ENCODE measurements around the gene TPRX2.
"Not testable (repeated sequence)": the region's sequence is repeated elsewhere in the genome, so short reads cannot be mapped to it uniquely, and the experiment has no call there.

The TPRX2 gene

DNA sequence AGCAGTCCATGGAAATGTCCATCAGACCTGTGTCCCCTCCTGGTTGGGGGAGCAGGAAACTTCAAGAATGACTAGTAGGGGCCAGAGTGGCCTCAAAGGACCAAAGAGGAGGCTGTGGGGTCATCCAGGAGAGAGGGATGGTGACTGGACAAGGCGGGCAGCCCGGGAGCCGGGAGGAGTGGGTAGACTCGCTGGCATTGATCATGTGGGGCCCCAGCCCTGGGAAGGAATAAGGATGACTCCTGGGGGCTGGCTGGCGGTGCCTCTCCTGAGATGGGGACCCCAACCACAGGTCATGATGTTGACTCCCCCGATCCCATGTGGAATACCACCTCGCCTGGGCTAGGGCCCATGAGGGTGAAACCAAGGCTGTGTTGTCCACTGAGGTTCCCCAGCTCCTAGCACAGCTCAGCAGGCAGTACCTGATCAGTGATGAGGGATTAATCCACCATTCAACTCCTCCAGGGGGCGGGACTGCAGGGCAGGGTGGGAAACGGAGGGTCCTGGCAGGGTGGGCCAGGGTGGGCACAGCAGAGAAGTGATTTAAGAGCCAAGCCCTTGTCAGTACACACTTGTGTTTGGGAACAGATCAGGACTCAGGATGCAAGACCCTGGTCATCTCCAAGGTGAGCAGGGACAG is at the start of gene TPRX2:
Gene TPRX2 (plus strand): TSS at position 590 of the 640 bp plus-strand sequence. CDS start 12 bp downstream, at position 602.
- not testable (repeated sequence) for DNase-seq (ENCODE audit: low read depth in 2 of 2)

DNA sequence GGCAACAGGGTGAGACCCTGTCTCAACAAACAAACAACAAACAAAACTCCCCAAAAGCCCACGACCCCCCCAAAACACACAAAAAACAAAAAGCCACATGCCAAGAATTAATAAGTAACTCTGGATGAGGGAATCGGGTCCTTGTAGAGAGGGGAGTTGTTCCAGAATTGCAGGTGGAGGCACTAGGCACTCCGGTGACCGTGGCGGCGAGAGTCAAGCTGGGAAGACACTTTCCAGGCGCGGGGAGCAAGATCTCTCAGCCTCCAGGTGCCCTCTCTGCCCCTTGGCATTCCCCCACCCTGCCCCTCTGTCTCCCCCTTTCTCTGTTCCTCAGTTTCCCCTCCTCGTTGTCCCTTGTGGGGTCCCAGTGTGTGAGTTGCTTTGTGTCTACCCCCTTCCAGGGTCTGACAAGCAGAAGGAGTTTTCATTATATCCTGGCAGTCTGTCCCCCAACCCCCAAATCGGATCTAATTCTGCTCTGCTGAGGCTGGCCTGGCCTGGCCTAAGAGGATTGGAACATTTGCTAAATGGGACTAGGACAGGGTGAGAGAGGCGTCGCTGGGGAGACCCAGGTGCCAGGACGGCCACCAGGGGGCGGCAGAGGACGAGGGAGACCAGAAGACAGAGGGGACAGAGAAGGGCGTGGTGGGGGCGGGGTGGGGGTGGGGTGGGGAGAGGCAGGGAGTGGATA is 45.6 kb upstream of the TPRX2 start:
- DNase-seq (ENCODE audit: low read depth in 2 of 2) = peak; percentile 43 to 47

GRCh38 chr19:47813995-47814328 is 45.1 kb upstream of the TPRX2 start:
- no peak for DNase-seq (ENCODE audit: low read depth in 2 of 2)

- DNase-seq (ENCODE audit: low read depth in 2 of 2) = not testable (repeated sequence)
Observed at GRCh38 chr19:47816270-47816669, 42.8 kb upstream of the TPRX2 start.

DNA sequence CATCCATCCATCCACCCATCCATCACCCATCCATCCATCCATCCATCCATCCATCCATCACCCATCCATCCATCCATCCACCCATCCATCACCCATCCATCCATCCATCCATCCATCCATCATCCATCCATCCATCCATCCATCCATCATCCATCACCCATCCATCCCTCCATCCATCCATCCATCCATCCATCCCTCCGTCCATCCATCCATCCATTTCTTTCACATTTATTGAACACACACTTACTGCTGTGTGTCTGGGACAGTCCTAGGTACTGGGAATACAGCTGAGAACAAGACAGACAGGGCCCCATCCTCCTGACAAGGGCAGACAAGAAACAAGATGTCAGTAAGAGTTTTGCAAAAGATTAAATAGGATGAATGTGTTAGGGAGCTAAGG is 40.8 kb upstream of the TPRX2 start:
- not testable (repeated sequence) for DNase-seq (ENCODE audit: low read depth in 2 of 2)

- DNase-seq (ENCODE audit: low read depth in 2 of 2) = no peak
Observed at GRCh38 chr19:47819858-47820257, 39.2 kb upstream of the TPRX2 start.

DNA sequence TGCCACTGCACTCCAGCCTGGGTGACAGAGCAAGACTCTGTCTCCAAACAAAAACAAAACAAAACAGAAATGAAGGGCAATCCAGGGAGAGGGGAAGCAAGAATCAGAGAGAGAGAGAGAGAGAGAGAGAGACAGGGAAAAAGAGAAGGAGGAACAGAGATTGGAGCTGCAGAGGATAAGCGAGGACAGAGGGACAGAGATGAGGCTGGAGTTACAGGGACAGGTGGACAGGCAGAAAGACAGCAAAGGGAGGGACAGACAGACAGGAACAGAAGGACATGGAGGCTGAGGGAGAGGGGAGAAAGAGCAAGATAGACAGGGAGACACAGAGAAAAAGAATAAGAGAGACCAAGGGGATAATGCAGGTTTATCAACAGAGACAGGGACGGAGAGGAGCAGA is 38.6 kb upstream of the TPRX2 start:
- DNase-seq (ENCODE audit: low read depth in 2 of 2) = no peak

- DNase-seq (ENCODE audit: low read depth in 2 of 2) = no peak
Observed at GRCh38 chr19:47821460-47822020, 37.5 kb upstream of the TPRX2 start, which contains the start of gene CRX. TSS of gene CRX (plus strand) at chr19:47821937. CDS start at chr19:47834444, 12,507 bp downstream.

DNA sequence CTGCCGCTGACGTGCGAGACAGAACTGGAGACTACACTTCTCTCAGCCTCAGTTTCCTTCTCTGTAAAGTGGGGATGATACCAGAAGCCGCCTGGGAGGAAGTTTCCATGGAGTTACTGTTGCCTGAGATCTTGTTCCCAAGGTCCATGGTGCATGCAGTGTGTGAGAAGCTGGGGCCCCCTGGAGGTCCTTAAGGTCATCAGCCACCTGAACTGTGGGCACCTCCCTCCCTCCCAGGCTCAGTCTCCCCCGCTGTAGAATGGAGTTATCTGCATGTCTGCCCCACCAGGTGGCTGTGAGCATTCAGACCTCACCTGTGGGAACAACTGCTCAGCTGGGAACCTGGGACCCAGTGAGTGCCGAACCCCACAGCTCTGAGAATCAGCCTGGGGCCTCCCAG is 34.6 kb upstream of the TPRX2 start:
- DNase-seq (ENCODE audit: low read depth in 2 of 2) = no peak

DNA sequence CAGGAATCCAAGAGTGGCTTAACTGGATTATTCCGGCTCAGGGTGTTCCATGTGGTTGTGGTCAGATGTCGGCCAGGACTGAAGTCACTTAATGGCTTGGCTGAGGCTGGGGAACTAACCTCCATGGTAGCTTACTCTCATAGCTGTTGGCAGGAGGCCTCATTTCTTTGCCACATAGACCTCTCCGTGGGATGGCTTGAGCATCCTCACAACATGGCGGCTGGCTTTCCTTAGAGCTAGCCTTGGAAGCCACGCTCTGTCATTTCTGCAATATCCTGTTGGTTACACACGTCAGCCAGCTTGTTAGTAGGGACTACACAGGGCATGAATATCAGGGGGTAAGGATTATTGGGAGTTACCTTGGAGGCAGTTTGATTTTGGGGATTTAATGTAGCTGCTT is 32.2 kb upstream of the TPRX2 start:
- no peak for DNase-seq (ENCODE audit: low read depth in 2 of 2)

DNA sequence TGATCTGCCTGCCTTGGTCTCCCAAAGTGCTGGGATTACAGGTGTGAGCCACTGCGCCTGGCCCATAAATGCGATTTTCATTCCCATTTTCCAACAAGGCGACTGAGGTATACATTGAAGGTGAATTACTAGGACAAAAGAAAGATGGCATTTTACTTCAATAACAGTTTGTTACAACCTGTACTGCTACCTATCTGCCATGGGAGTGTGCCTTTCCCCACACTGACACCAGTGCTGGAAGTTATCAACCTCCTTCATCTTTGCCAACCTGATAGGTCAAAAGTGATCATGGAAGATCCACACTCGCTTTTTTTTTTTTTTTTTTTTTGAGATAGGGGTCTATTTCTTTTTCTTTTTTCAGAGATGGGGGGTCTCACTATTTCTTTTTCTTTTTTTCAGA is 26.3 kb upstream of the TPRX2 start:
- no peak for DNase-seq (ENCODE audit: low read depth in 2 of 2)

DNA sequence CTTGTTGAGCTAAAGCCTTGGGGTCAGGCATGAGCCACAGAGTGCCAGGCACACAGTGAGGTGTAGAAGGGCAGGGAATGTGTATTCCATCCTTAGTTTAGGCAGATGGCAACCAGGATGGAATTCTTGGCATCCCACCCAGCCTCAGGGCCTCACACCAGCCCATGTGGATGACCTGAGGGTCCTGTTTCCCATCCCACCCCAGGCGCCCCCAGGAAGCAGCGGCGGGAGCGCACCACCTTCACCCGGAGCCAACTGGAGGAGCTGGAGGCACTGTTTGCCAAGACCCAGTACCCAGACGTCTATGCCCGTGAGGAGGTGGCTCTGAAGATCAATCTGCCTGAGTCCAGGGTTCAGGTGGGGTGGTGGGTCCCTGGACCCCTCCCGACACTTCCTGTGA is 23.0 kb upstream of the TPRX2 start:
- DNase-seq (ENCODE audit: low read depth in 2 of 2) = no peak

- no peak for DNase-seq (ENCODE audit: low read depth in 2 of 2)
Observed at GRCh38 chr19:47839411-47839810, 19.6 kb upstream of the TPRX2 start.

- DNase-seq (ENCODE audit: low read depth in 2 of 2) = no peak
Observed at GRCh38 chr19:47839913-47840312, 19.1 kb upstream of the TPRX2 start.

DNA sequence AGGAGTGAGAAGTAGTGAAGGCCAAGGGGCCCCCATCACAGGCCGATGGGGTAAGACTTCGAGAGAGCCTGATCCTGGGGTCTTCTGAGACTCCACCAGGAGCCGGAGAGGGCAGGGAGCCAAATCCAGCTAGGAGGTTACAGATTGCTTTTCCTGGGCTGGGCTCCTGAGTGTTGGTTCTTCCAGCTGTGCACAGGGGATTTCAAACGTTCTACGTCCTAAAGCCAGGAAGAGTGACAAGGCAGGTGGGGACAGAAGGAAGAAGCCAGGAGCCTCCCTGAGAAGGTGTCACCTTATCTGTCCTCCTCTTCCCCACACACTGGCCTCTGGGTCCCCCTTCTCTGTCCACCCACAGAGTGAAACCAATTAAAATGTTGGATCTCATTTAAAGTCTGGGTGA is 16.1 kb upstream of the TPRX2 start:
- no peak for DNase-seq (ENCODE audit: low read depth in 2 of 2)

DNA sequence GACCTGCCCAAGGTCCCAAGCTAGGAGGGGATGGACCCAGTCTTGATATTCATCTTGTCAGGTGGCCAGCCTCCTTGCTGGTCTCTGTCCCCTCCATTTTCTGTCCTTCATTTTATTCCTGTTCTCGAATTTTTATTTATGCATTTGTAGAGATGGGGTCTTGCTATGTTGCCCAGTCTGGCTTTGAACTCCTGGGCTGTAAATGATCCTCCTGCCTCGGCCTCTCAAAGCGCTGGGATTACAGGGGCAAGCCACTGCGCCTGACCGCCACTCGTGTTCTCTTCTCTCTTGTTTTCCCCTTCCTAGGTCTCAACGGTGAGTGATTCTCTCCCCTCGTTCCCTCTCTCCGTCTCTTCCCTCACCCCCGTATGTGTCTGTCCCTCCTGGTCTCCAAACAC is 10.6 kb upstream of the TPRX2 start:
- DNase-seq (ENCODE audit: low read depth in 2 of 2) = no peak

GRCh38 chr19:47848823-47849473 is 10.1 kb upstream of the TPRX2 start:
- DNase-seq (ENCODE audit: low read depth in 2 of 2) = no peak

GRCh38 chr19:47853003-47853402 is 6.0 kb upstream of the TPRX2 start:
- no peak for DNase-seq (ENCODE audit: low read depth in 2 of 2)

- no peak for DNase-seq (ENCODE audit: low read depth in 2 of 2)
Observed at GRCh38 chr19:47854459-47854858, 4.6 kb upstream of the TPRX2 start.

- not testable (repeated sequence) for DNase-seq (ENCODE audit: low read depth in 2 of 2)
Observed at GRCh38 chr19:47858231-47858630, 804 bp upstream of the TPRX2 start.

GRCh38 chr19:47859838-47860237 is 803 bp downstream of the TPRX2 start:
- DNase-seq (ENCODE audit: low read depth in 2 of 2) = not testable (repeated sequence)

DNA sequence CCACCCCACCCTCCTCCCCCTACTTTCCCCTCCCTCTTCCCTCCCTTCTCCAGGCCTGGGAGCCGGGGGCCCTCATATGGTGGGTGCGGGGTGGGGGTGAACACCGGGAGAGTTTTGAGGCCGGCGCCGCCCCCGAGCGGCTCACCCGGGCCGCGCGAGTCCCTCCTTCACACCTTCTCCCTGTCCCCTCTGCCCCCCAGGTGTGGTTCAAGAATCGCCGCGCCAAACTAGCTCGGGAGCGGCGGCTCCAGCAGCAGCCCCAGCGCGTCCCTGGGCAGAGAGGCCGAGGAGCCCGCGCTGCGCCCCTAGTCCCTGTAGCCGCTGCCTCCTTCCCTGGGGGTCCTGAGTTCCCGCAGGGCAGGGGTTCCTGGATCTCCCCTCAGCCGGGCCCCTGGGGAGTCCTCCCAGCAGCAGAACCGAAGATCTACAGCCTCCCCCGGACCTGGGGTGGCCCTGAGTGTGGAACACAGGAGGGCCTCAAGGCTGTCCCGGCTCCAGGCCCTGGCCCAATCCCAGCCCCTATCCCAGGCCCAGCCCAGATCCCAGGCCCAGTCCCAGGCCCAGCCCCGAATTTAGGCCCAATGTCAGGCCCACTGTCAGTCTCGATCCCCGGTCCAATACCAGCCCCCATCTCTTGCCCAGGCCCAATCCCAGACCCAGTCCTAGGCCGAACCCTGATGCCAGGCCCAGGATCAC is 1.7 kb downstream of the TPRX2 start:
- DNase-seq (ENCODE audit: low read depth in 2 of 2) = no peak
